ENCODE measurements around the gene FRMD4A.

- TF ChIP-seq CTCF (IDR thresholded peaks at IDR 0.05; ENCODE audit: borderline replicate concordance, extremely low read depth, low read length, poor library complexity, severe bottlenecking) (no peak), EZH2 (IDR thresholded peaks at IDR 0.05; ENCODE audit: borderline replicate concordance, low read depth, low read length, severe bottlenecking) (no peak)
These were observed 385.1 kb downstream of the FRMD4A start for GRCh38 chr10:13945390-13946208.
